ENCODE results near the gene SLC7A8. TPM values are rescaled to one million over a fixed set of nuclear protein-coding genes. Genes with fewer than 3 reads are reported as not detected.

Gene SLC7A8
- total and polyA plus RNA-seq, 12 donors, result 6.8 to 50.9 (median 26.7) TPM

DNA sequence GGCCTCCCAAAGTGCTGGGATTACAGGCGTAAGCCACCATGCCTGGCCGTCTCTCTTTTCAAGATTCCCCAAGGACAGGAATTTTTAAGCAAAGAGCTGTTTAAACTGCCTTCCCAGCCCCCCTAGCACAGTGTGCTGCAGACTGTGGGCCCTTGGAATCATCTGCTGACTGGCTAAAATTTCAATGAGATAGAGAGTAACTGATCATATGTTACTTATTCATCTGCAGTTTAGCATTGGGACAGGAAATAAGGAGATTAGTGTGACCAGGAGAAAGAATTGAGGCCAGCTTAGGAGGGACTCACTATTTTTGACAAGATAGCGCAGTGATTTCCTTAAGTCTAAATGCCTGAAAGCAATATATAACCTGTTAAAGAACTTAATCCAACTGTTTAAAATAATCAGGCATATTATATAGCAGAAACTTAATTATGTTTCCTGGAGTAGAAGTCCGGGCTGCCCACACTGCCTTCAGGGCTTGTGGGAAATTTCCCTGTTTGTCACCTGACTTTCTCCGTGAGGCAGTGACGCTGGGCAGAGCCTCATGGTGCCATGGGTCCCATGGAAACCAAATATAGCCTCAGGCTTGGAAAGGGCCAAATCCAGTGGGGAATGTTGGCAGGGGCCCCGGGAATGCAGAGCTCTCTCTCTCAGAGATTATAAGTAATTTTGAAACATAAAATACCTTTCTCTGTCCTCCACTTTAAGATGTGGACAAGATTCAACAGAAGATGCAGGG is 41.6 kb downstream of the SLC7A8 start:
- 82 to 88% (median 85%) methylated on average over 7 of the region's 7 CpGs for WGBS, 4 donors
- TF ChIP-seq POLR2A (IDR thresholded peaks at IDR 0.05), result no peak
- TF ChIP-seq, protein P1, sequence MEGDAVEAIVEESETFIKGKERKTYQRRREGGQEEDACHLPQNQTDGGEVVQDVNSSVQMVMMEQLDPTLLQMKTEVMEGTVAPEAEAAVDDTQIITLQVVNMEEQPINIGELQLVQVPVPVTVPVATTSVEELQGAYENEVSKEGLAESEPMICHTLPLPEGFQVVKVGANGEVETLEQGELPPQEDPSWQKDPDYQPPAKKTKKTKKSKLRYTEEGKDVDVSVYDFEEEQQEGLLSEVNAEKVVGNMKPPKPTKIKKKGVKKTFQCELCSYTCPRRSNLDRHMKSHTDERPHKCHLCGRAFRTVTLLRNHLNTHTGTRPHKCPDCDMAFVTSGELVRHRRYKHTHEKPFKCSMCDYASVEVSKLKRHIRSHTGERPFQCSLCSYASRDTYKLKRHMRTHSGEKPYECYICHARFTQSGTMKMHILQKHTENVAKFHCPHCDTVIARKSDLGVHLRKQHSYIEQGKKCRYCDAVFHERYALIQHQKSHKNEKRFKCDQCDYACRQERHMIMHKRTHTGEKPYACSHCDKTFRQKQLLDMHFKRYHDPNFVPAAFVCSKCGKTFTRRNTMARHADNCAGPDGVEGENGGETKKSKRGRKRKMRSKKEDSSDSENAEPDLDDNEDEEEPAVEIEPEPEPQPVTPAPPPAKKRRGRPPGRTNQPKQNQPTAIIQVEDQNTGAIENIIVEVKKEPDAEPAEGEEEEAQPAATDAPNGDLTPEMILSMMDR (IDR thresholded peaks at IDR 0.05), result no peak
- Histone ChIP-seq H3K9me3 (replicated peaks in 1 of 3) (no peaks in the 10 kb centered on the region), H3K4me1 (replicated peaks in 1 of 2) (no peaks in the 10 kb centered on the region), H3K27me3 (no peaks in the 10 kb centered on the region), H3K36me3 (replicated peaks in 1 of 2) (peaks cover 0 to 35% of the 10 kb centered on the region in 2 donors), H3K27ac (no peak overlapping the region), H3K4me3 (no peak overlapping the region)
- intact Hi-C loops (cut with DNase I), result no loop called here
- DNase-seq, result peak in 1 of 7 donors; percentile 83

GRCh38 chr14:23140371-23140770 is 43.1 kb downstream of the SLC7A8 start:
- no peaks in the 10 kb centered on the region for H3K27me3 ChIP-seq
- H3K9me3 ChIP-seq (replicated peaks in 1 of 3), result no peaks in the 10 kb centered on the region
- no peak overlapping the region for H3K4me3 ChIP-seq
- WGBS, 4 donors, result 88 to 96% (median 94%) methylated on average over 6 of the region's 6 CpGs
- DNase-seq, result no peak
- H3K27ac ChIP-seq, result no peak overlapping the region
- H3K36me3 ChIP-seq (replicated peaks in 1 of 2), result peaks cover 0 to 39% of the 10 kb centered on the region in 2 donors
- H3K4me1 ChIP-seq (replicated peaks in 1 of 2), result no peaks in the 10 kb centered on the region
- TF ChIP-seq POLR2A (IDR thresholded peaks at IDR 0.05), result no peak
- TF ChIP-seq, protein P1 (IDR thresholded peaks at IDR 0.05), result no peak
- intact Hi-C loops (cut with DNase I), result no loop called here

DNA sequence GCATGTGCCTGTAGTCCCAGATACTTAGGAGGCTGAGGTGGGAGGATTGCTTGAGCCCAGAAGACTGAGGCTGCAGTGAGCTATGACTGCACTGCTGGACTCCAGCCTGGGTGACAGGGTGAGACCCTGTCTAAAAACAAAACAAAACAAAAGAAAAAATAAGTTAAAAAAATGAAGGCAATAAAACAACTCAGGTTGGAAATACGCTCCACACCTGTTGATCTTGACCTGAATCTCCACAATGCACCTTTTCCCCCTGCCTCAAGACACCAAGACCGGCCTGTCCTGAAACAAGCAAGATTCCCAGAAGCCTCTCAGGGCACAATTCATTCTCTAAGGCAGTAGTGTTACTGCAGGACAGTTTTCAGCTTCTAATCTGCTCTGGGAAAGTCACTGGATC is 43.6 kb downstream of the SLC7A8 start:
- 87 to 98% (median 90%) methylated on average over 2 of the region's 2 CpGs for WGBS, 4 donors
- Histone ChIP-seq H3K27me3 (no peaks in the 10 kb centered on the region), H3K4me1 (replicated peaks in 1 of 2) (no peaks in the 10 kb centered on the region), H3K4me3 (no peak overlapping the region), H3K36me3 (replicated peaks in 1 of 2) (peaks cover 0 to 39% of the 10 kb centered on the region in 2 donors), H3K27ac (no peak overlapping the region), H3K9me3 (replicated peaks in 1 of 3) (no peaks in the 10 kb centered on the region)
- intact Hi-C loops (cut with DNase I), result no loop called here
- DNase-seq, result no peak
- no peak for TF ChIP-seq POLR2A (IDR thresholded peaks at IDR 0.05)

- intact Hi-C loops (cut with DNase I), result no loop called here
- Histone ChIP-seq H3K27me3 (no peaks in the 10 kb centered on the region), H3K27ac (no peak overlapping the region), H3K4me3 (no peak overlapping the region), H3K36me3 (replicated peaks in 1 of 2) (peaks cover 0 to 39% of the 10 kb centered on the region in 2 donors), H3K9me3 (replicated peaks in 1 of 3) (no peaks in the 10 kb centered on the region), H3K4me1 (replicated peaks in 1 of 2) (no peaks in the 10 kb centered on the region)
- no peak for DNase-seq
- 85 to 94% (median 90%) methylated on average over 6 of the region's 6 CpGs for WGBS, 4 donors
- no peak for TF ChIP-seq POLR2A (IDR thresholded peaks at IDR 0.05)
- TF ChIP-seq, protein P1 (IDR thresholded peaks at IDR 0.05), result no peak
Observed at GRCh38 chr14:23137813-23138535, 45.5 kb downstream of the SLC7A8 start.

Data from adrenal gland (tissue), 12 donors.